HEK293 (cell line): ENCODE data around the gene SLC6A16.
"Not testable (repeated sequence)": the region's sequence is repeated elsewhere in the genome, so short reads cannot be mapped to it uniquely, and the experiment has no call there.

ENCODE experiments used
- CTCF ChIA-PET: fragments of 350-600 bp; formaldehyde crosslinking; extraction: SDS; loops from one replicate; lab custom pipeline; 2021; ENCODE audit warnings: antibody characterized with exemption; lab: Yijun Ruan, JAX
- POLR2A ChIA-PET: fragments of 300-600 bp; formaldehyde crosslinking; extraction: SDS; loops from one replicate; lab custom pipeline; 2020; ENCODE audit warnings: antibody characterized with exemption, inconsistent platforms; lab: Yijun Ruan, JAX
- H3K27ac ChIP-seq: fragments of 200-500 bp; sonication (Bioruptor generic); 2 replicates; pipeline ENCODE4 v1.5.1; 2014; ENCODE audit warnings: low read depth, low read length, control low read depth, inconsistent platforms; ENCODE audit errors: extremely low read depth
- H3K36me3 ChIP-seq, 2 experiments: fragments of 200-500 bp in 1 of 2; sonication (Bioruptor generic) in 1 of 2; 1 replicate in 1 of 2; 2 replicates in 1 of 2; pipeline ENCODE4 v1.5.1; 2014 to 2017; ENCODE audit warnings: inconsistent platforms in 2 of 2, low read length in 2 of 2; ENCODE audit not compliant: control insufficient read depth in 2 of 2, insufficient read depth in 1 of 2
- H3K4me1 ChIP-seq: fragments of 200-500 bp; sonication (Bioruptor generic); 2 replicates; pipeline ENCODE4 v1.5.1; 2014; ENCODE audit warnings: mild to moderate bottlenecking, low read length, inconsistent platforms; ENCODE audit not compliant: control insufficient read depth, insufficient read depth
- H3K4me3 ChIP-seq: 2 replicates; pipeline ENCODE4 v1.5.1; 2011; ENCODE audit warnings: low read depth, mild to moderate bottlenecking, control low read depth, low read length, moderate library complexity
- H3K9me3 ChIP-seq: fragments of 200-500 bp; sonication (Bioruptor generic); 2 replicates; pipeline ENCODE4 v1.5.1; 2014; ENCODE audit warnings: low read depth, low read length, inconsistent platforms; ENCODE audit not compliant: control insufficient read depth, insufficient read depth
- GLI4 ChIP-seq: fragments of 450-650 bp; formaldehyde crosslinking; IDR thresholded peaks from 2 replicates; pipeline ENCODE4 v1.5.1; 2016; ENCODE audit warnings: missing biosample characterization, missing genetic modification characterization
- HOXA7 ChIP-seq: sonication (generic); formaldehyde crosslinking; IDR thresholded peaks from 2 replicates; pipeline ENCODE4 v1.8.1; 2022; ENCODE audit warnings: missing genetic modification reagents, borderline replicate concordance
- KLF16 ChIP-seq: fragments of 450-650 bp; formaldehyde crosslinking; IDR thresholded peaks from 2 replicates; pipeline ENCODE4 v1.5.1; 2017; ENCODE audit warnings: missing biosample characterization, missing genetic modification characterization
- PRDM1 ChIP-seq: fragments of 450-650 bp; formaldehyde crosslinking; IDR thresholded peaks from 2 replicates; pipeline ENCODE4; 2016; ENCODE audit warnings: missing biosample characterization, missing genetic modification characterization
- REPIN1 ChIP-seq: fragments of 450-650 bp; formaldehyde crosslinking; IDR thresholded peaks from 2 replicates; pipeline ENCODE4 v1.5.1; 2017; ENCODE audit warnings: missing biosample characterization, missing genetic modification characterization, low read depth
- SALL2 ChIP-seq: fragments of 450-650 bp; formaldehyde crosslinking; IDR thresholded peaks from 2 replicates; pipeline ENCODE4 v1.5.0; 2017; ENCODE audit warnings: missing biosample characterization, mild to moderate bottlenecking, missing genetic modification characterization, borderline replicate concordance
- SCRT2 ChIP-seq: fragments of 450-650 bp; formaldehyde crosslinking; IDR thresholded peaks from 2 replicates; pipeline ENCODE4 v1.5.1; 2016; ENCODE audit warnings: missing biosample characterization, missing genetic modification characterization
- ZNF10 ChIP-seq: fragments of 450-650 bp; formaldehyde crosslinking; IDR thresholded peaks from 2 replicates; pipeline ENCODE4 v1.5.1; 2017; ENCODE audit warnings: missing biosample characterization, missing genetic modification characterization
- ZNF121 ChIP-seq: fragments of 450-650 bp; formaldehyde crosslinking; IDR thresholded peaks from 2 replicates; pipeline ENCODE4 v1.5.1; 2016; ENCODE audit warnings: missing biosample characterization, missing genetic modification characterization
- ZNF350 ChIP-seq: fragments of 450-650 bp; formaldehyde crosslinking; IDR thresholded peaks from 2 replicates; pipeline ENCODE4 v1.5.0; 2017; ENCODE audit warnings: missing biosample characterization, mild to moderate bottlenecking, missing genetic modification characterization
- ZNF354C ChIP-seq: fragments of 450-650 bp; formaldehyde crosslinking; IDR thresholded peaks from 2 replicates; pipeline ENCODE4 v1.5.1; 2016; ENCODE audit warnings: missing biosample characterization, missing genetic modification characterization, low read depth, borderline replicate concordance
- ZNF529 ChIP-seq: fragments of 450-650 bp; formaldehyde crosslinking; IDR thresholded peaks from 2 replicates; pipeline ENCODE4 v1.5.1; 2017; ENCODE audit warnings: missing genetic modification characterization, missing biosample characterization; ENCODE audit not compliant: insufficient replicate concordance
- ZNF561 ChIP-seq: fragments of 450-650 bp; IDR thresholded peaks from 2 replicates; pipeline ENCODE4 v1.5.1; 2018; ENCODE audit warnings: missing biosample characterization, missing genetic modification characterization, borderline replicate concordance
- TF ChIP-seq, protein P1 (sequence below): fragments of 450-650 bp; formaldehyde crosslinking; IDR thresholded peaks from 2 replicates; pipeline ENCODE4 v1.5.1; 2016; ENCODE audit warnings: missing biosample characterization, missing genetic modification characterization
- TF ChIP-seq, protein P2 (sequence below): fragments of 450-650 bp; formaldehyde crosslinking; IDR thresholded peaks from 2 replicates; pipeline ENCODE4 v1.5.0; 2017; ENCODE audit warnings: missing biosample characterization, missing genetic modification characterization, borderline replicate concordance
- TF ChIP-seq, protein P3 (sequence below): fragments of 450-650 bp; formaldehyde crosslinking; IDR thresholded peaks from 2 replicates; pipeline ENCODE4 v1.5.1; 2017; ENCODE audit warnings: missing biosample characterization, missing genetic modification characterization

SLC6A16 gene

DNA sequence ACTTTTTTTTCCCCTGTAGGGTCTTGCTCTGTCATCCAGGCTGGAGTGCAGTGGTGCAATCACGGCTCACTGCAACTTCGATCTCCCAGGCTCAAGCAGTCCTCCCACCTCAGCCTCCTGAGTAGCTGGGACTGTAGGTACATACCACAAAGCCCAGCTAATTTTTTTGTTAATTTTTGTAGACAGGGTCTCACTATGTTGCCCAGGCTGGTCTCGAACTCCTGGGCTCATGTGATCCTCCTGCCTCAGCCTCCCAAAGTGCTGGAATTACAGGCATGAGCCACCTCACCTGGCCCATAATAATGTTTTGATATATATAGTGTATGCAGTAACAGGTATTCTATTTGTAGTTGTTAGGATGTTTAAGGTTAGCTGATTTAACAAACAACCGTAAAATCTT lies 6.2 kb upstream of the SLC6A16 start:
- H3K4me3 ChIP-seq, POLR2A ChIA-PET, H3K9me3 ChIP-seq, H3K27ac ChIP-seq, H3K36me3 ChIP-seq, H3K4me1 ChIP-seq: not testable (repeated sequence)
- TF ChIP-seq SCRT2 (tag by site-specific recombination) = peak; percentile 70; the same call in 1 of the 2 replicates
- TF ChIP-seq ZNF121 (tag by site-specific recombination) = peak; percentile 81; the same call in 1 of the 2 replicates
- CTCF ChIA-PET = interaction anchor here (0.5 to 5.8 kb wide), 10 partner anchors 16 to 280 kb away, joined by 3 to 36 read pairs (median 4); no protein-coding TSS in a partner anchor

DNA sequence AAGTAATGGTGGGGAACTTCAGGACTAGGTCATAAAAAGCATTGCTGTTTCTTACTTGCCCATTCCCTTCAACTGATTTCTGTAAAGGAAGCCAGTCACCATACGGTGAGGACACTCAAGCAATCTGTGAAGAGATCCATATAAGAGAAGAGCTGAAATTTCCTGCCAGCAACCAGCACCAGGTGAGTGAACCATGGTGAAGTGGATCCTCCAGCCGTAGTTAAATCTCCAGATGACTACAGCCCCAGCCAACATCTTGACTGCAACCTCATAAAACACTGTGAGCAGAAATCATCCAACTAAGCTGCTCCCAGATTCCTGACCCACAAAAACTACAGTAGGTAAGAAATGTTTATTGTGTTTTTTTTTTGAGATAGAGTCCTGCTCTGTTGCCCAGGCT lies 3.8 kb upstream of the SLC6A16 start:
- H3K36me3 ChIP-seq = peaks cover 0 to 4% of the 10 kb centered on the region in 2 experiments; a peak in 2 of 3 replicates
- H3K4me1 ChIP-seq = no peaks in the 10 kb centered on the region
- CTCF ChIA-PET = interaction anchor here (0.5 to 5.8 kb wide), 8 partner anchors 11 to 514 kb away, joined by 3 to 36 read pairs (median 3); no protein-coding TSS in a partner anchor
- POLR2A ChIA-PET = no interaction called here
- no peak overlapping the region for H3K27ac ChIP-seq
- no peak overlapping the region for H3K4me3 ChIP-seq
- TF ChIP-seq ZNF529 (tag by site-specific recombination) = no peak
- peak; percentile 12; the same call in 1 of the 2 replicates for TF ChIP-seq ZNF10
- TF ChIP-seq, protein P1, sequence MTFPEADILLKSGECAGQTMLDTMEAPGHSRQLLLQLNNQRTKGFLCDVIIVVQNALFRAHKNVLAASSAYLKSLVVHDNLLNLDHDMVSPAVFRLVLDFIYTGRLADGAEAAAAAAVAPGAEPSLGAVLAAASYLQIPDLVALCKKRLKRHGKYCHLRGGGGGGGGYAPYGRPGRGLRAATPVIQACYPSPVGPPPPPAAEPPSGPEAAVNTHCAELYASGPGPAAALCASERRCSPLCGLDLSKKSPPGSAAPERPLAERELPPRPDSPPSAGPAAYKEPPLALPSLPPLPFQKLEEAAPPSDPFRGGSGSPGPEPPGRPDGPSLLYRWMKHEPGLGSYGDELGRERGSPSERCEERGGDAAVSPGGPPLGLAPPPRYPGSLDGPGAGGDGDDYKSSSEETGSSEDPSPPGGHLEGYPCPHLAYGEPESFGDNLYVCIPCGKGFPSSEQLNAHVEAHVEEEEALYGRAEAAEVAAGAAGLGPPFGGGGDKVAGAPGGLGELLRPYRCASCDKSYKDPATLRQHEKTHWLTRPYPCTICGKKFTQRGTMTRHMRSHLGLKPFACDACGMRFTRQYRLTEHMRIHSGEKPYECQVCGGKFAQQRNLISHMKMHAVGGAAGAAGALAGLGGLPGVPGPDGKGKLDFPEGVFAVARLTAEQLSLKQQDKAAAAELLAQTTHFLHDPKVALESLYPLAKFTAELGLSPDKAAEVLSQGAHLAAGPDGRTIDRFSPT (tag by site-specific recombination) = no peak
- no peak for TF ChIP-seq ZNF350 (tag by site-specific recombination)
- TF ChIP-seq ZNF561 = no peak
- no peak for TF ChIP-seq ZNF354C
- TF ChIP-seq, all 188 proteins: peak for 1
- H3K9me3 ChIP-seq = no peaks in the 10 kb centered on the region

DNA sequence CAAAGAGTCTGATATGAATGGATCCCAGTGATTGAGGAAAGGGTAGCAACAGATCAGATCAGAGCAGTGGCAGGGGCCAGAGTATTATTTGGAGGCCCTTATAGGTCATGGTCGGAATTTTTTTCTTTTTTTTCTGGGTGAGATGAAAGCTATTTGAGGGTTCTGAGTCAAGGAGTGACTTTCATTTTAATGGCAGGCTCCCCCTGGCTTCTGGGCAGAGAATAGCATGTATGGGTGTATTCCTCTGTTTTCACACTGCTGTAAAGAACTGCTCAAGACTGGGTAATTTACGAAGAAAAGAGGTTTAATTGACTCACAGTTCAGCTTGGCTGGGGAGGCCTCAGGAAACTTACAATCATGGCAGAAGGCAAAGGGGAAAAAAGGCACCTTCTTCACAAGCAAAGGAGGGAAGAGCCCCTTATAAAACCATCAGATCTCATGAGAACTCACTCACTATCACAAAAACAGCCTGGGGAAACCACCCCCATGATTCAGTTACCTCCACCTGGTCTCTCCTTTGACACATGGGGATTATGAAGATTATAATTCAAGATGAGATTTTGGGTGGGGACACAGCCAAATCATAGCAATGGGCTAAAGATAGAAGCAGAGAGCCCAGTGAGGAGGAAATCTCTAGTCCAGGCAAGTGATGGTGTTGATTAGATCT lies 3.0 kb upstream of the SLC6A16 start:
- Histone ChIP-seq H3K9me3 (no peaks in the 10 kb centered on the region), H3K36me3 (peaks cover 0 to 4% of the 10 kb centered on the region in 2 experiments; a peak in 2 of 3 replicates), H3K4me3 (no peak overlapping the region), H3K4me1 (no peaks in the 10 kb centered on the region), H3K27ac (no peak overlapping the region)
- TF ChIP-seq REPIN1 (tag by site-specific recombination) = no peak
- TF ChIP-seq, protein P2, sequence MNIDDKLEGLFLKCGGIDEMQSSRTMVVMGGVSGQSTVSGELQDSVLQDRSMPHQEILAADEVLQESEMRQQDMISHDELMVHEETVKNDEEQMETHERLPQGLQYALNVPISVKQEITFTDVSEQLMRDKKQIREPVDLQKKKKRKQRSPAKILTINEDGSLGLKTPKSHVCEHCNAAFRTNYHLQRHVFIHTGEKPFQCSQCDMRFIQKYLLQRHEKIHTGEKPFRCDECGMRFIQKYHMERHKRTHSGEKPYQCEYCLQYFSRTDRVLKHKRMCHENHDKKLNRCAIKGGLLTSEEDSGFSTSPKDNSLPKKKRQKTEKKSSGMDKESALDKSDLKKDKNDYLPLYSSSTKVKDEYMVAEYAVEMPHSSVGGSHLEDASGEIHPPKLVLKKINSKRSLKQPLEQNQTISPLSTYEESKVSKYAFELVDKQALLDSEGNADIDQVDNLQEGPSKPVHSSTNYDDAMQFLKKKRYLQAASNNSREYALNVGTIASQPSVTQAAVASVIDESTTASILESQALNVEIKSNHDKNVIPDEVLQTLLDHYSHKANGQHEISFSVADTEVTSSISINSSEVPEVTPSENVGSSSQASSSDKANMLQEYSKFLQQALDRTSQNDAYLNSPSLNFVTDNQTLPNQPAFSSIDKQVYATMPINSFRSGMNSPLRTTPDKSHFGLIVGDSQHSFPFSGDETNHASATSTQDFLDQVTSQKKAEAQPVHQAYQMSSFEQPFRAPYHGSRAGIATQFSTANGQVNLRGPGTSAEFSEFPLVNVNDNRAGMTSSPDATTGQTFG = no peak
- TF ChIP-seq KLF16 (tag by site-specific recombination) = no peak
- no peak for TF ChIP-seq GLI4 (tag by site-specific recombination)
- no peak for TF ChIP-seq SALL2 (tag by site-specific recombination)
- peak; percentile 53; the same call in 1 of the 2 replicates for TF ChIP-seq PRDM1
- no peak for TF ChIP-seq HOXA7
- TF ChIP-seq, protein P3, sequence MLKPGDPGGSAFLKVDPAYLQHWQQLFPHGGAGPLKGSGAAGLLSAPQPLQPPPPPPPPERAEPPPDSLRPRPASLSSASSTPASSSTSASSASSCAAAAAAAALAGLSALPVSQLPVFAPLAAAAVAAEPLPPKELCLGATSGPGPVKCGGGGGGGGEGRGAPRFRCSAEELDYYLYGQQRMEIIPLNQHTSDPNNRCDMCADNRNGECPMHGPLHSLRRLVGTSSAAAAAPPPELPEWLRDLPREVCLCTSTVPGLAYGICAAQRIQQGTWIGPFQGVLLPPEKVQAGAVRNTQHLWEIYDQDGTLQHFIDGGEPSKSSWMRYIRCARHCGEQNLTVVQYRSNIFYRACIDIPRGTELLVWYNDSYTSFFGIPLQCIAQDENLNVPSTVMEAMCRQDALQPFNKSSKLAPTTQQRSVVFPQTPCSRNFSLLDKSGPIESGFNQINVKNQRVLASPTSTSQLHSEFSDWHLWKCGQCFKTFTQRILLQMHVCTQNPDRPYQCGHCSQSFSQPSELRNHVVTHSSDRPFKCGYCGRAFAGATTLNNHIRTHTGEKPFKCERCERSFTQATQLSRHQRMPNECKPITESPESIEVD (tag by site-specific recombination) = no peak
- CTCF ChIA-PET = interaction anchor here (0.6 to 5.8 kb wide), 21 partner anchors 9 to 1210 kb away, joined by 3 to 36 read pairs (median 4); no protein-coding TSS in a partner anchor
- POLR2A ChIA-PET = no interaction called here
